H9 (cell line): ENCODE data around the gene LDB1. TPM values are rescaled to one million over a fixed set of nuclear protein-coding genes. Genes with fewer than 3 reads are reported as not detected.

Experiments used
- DNase-seq: peaks from one replicate; pipeline ENCODE4 v3.0.0-alpha.2; 2017
- H2AFZ ChIP-seq: one replicate; pipeline ENCODE4 v1.6.1; 2013; ENCODE audit warnings: mild to moderate bottlenecking, low read length, control low read depth, moderate library complexity
- H2AK5ac ChIP-seq: 2 replicates; pipeline ENCODE4 v1.6.1; 2013; ENCODE audit warnings: low read length, control low read depth, mixed read lengths; ENCODE audit not compliant: insufficient read length
- H2BK120ac ChIP-seq: one replicate; pipeline ENCODE4 v1.6.1; 2013; ENCODE audit warnings: low read depth, mild to moderate bottlenecking, low read length, control low read depth, inconsistent platforms; ENCODE audit not compliant: poor library complexity, severe bottlenecking
- H2BK12ac ChIP-seq: 2 replicates; pipeline ENCODE4 v1.6.1; 2013; ENCODE audit warnings: low read length, control low read depth, mixed read lengths, low read depth; ENCODE audit not compliant: insufficient read length
- H2BK15ac ChIP-seq: 2 replicates; pipeline ENCODE4 v1.6.1; 2013; ENCODE audit warnings: low read depth, low read length, control low read depth
- H2BK20ac ChIP-seq: one replicate; pipeline ENCODE4 v1.6.1; 2013; ENCODE audit warnings: low read depth, mild to moderate bottlenecking, low read length, control low read depth, inconsistent platforms; ENCODE audit not compliant: poor library complexity, severe bottlenecking
- H2BK5ac ChIP-seq: 2 replicates; pipeline ENCODE4 v1.6.1; 2013; ENCODE audit warnings: low read length, control low read depth, mixed read lengths; ENCODE audit not compliant: insufficient read length
- H3K14ac ChIP-seq: 2 replicates; pipeline ENCODE4 v1.6.1; 2013; ENCODE audit warnings: low read length, control low read depth; ENCODE audit not compliant: insufficient read depth
- H3K18ac ChIP-seq: 2 replicates; pipeline ENCODE4 v1.6.1; 2013; ENCODE audit warnings: low read depth, mild to moderate bottlenecking, mixed read lengths, low read length, control low read depth; ENCODE audit not compliant: insufficient read length
- H3K23ac ChIP-seq: 2 replicates; pipeline ENCODE4 v1.6.1; 2013; ENCODE audit warnings: low read length, control low read depth, mixed read lengths, low read depth; ENCODE audit not compliant: insufficient read length
- H3K23me2 ChIP-seq: 2 replicates; pipeline ENCODE4 v1.6.1; 2013; ENCODE audit warnings: low read depth, mild to moderate bottlenecking, mixed read lengths, low read length, control low read depth; ENCODE audit not compliant: insufficient read length, poor library complexity, severe bottlenecking
- H3K27ac ChIP-seq: 2 replicates; pipeline ENCODE4 v1.5.1; 2013; ENCODE audit warnings: low read length, control low read depth, mixed read lengths, low read depth; ENCODE audit not compliant: insufficient read length
- H3K27me3 ChIP-seq: 2 replicates; pipeline ENCODE4 v1.6.1; 2013; ENCODE audit warnings: low read length, control low read depth, inconsistent platforms; ENCODE audit not compliant: insufficient read depth
- H3K4ac ChIP-seq: 2 replicates; pipeline ENCODE4 v1.6.1; 2013; ENCODE audit warnings: low read depth, mild to moderate bottlenecking, control low read depth, inconsistent platforms, low read length, moderate library complexity
- H3K4me1 ChIP-seq: 2 replicates; pipeline ENCODE4 v1.6.1; 2013; ENCODE audit warnings: low read length, control low read depth, inconsistent platforms; ENCODE audit not compliant: insufficient read depth
- H3K4me2 ChIP-seq: 2 replicates; pipeline ENCODE4 v1.6.1; 2013; ENCODE audit warnings: low read length, control low read depth, mixed read lengths; ENCODE audit not compliant: insufficient read length, insufficient read depth
- H3K56ac ChIP-seq: 2 replicates; pipeline ENCODE4 v1.6.1; 2013; ENCODE audit warnings: low read depth, mild to moderate bottlenecking, mixed read lengths, low read length, control low read depth; ENCODE audit not compliant: insufficient read length
- H3K79me1 ChIP-seq: 2 replicates; pipeline ENCODE4 v1.6.1; 2013; ENCODE audit warnings: low read depth, mild to moderate bottlenecking, moderate library complexity, low read length, control low read depth, inconsistent platforms; ENCODE audit not compliant: insufficient read depth, poor library complexity, severe bottlenecking
- H3K79me2 ChIP-seq: 2 replicates; pipeline ENCODE4 v1.6.1; 2013; ENCODE audit warnings: low read length, control low read depth, inconsistent platforms; ENCODE audit not compliant: insufficient read depth
- H3K9ac ChIP-seq: 2 replicates; pipeline ENCODE4 v1.6.1; 2013; ENCODE audit warnings: low read length, control low read depth, mixed read lengths; ENCODE audit not compliant: insufficient read length; ENCODE audit errors: extremely low read depth
- H3K9me3 ChIP-seq: one replicate; pipeline ENCODE4 v1.6.1; 2013; ENCODE audit warnings: low read depth, low read length, inconsistent platforms; ENCODE audit not compliant: control insufficient read depth
- H3T11ph ChIP-seq: one replicate; pipeline ENCODE4 v1.6.1; 2013; ENCODE audit warnings: mild to moderate bottlenecking, low read length, control low read depth, inconsistent platforms
- H4K20me1 ChIP-seq: one replicate; pipeline ENCODE4 v1.6.1; 2013; ENCODE audit not compliant: control insufficient read depth, insufficient read length, insufficient read depth
- H4K5ac ChIP-seq: 2 replicates; pipeline ENCODE4 v1.6.1; 2013; ENCODE audit warnings: low read depth, mild to moderate bottlenecking, mixed read lengths, low read length, control low read depth; ENCODE audit not compliant: insufficient read length
- H4K8ac ChIP-seq: replicated peaks from 2 replicates; pipeline ENCODE4 v1.6.1; 2013; ENCODE audit warnings: low read length, control low read depth, mixed read lengths, low read depth; ENCODE audit not compliant: insufficient read length
- H4K91ac ChIP-seq: 2 replicates; pipeline ENCODE4 v1.6.1; 2013; ENCODE audit warnings: low read depth, mild to moderate bottlenecking, moderate library complexity, mixed read lengths, low read length, control low read depth; ENCODE audit not compliant: insufficient read length
- H3K27ac Mint-ChIP-seq, 3 experiments: 2 replicates in 2 of 3; 3 replicates in 1 of 3; pipeline ENCODE4 v1.8.0; 2020 to 2021; ENCODE audit warnings: mixed read lengths in 3 of 3, mild to moderate bottlenecking in 1 of 3, moderate library complexity in 1 of 3
- H3K27me3 Mint-ChIP-seq: 2 replicates; pipeline ENCODE4 v1.8.0; 2021; ENCODE audit warnings: low read depth, mild to moderate bottlenecking, moderate library complexity, mixed read lengths
- H3K36me3 Mint-ChIP-seq, 3 experiments: 2 replicates in 2 of 3; 3 replicates in 1 of 3; pipeline ENCODE4 v1.8.0; 2020 to 2021; ENCODE audit warnings: low read depth in 3 of 3, mixed read lengths in 3 of 3; ENCODE audit not compliant: insufficient read depth in 1 of 3
- H3K4me1 Mint-ChIP-seq, 2 experiments: 2 replicates each; pipeline ENCODE4 v1.8.0; 2020; ENCODE audit warnings: mixed read lengths in 2 of 2
- H3K4me3 Mint-ChIP-seq, 2 experiments: 2 replicates in 1 of 2; 3 replicates in 1 of 2; pipeline ENCODE4 v1.8.0; 2020 to 2021; ENCODE audit warnings: mild to moderate bottlenecking in 2 of 2, mixed read lengths in 2 of 2, moderate library complexity in 1 of 2
- H3K9me3 Mint-ChIP-seq, 2 experiments: 2 replicates in 1 of 2; 3 replicates in 1 of 2; pipeline ENCODE4 v1.8.0; 2020; ENCODE audit warnings: mild to moderate bottlenecking in 2 of 2, mixed read lengths in 2 of 2, moderate library complexity in 1 of 2
- WGBS: extraction: QIAGEN DNeasy Blood & Tissue Kit; methylation state at CpG from one replicate; pipeline ENCODE4 v1.1.7; 2013; ENCODE audit warnings: missing lambda C conversion rate, low lambda C conversion rate, mixed read lengths; ENCODE audit not compliant: insufficient read length; ENCODE audit errors: extremely low coverage; 5-methylcytosine and 5-hydroxymethylcytosine counted together
- total RNA-seq: library from RNA; stranded (reverse); gene quantifications from 2 replicates; pipeline ENCODE4 v1.2.1, GENCODE V29; 2021
- TF ChIP-seq, protein P1 (sequence below): fragments of 200-600 bp; sonication (generic); conservative IDR thresholded peaks from 3 replicates; pipeline ENCODE4 v1.8.0; 2021; ENCODE audit warnings: antibody characterized with exemption, mild to moderate bottlenecking

LDB1 gene
- total RNA-seq, 1 experiment from 2014 or later, result 80.5 TPM

DNA sequence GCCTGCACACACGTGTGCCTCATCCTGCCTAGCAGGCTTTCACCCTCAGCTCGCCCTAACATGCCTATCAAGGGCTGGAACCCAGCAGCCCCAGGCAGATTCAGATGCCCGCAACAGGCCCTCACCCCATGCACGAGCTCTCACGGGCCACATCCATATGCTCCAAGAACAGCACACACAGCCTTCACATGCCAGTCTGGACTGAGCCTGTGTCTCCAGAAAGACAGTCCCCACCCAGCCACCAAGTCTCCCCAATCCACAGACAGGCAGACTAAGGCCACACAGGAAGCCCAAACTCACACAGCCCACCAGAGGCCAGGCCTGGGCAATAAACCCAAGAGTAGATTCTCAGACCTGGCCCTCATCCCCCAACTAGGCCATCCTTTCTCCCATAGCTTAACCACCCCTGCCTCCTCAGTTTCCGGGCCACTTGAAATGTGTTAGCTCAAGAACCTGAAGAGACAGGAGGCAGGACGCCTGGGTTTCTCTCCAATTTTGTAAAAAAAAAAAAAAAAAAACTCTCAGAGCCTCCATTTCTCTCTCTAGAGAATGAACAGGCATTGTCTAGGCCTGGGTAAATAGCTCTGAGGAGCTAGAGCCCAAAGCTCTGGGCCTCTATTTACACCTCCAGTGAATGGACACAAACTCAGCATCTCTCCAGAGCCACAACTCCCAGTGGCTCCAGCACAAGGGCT is 6.8 kb downstream of the LDB1 start:
- Mint-ChIP-seq H3K36me3 (peaks cover 30 to 38% (median 37%) of the 10 kb centered on the region in 3 experiments), H3K4me1 (peaks cover 52 to 58% of the 10 kb centered on the region in 2 experiments), H3K4me3 (peak overlapping the region; percentile 85 to 91), H3K27ac (peak overlapping the region; percentile 49 to 90 (median 86); a peak in 6 of 7 replicates), H3K9me3 (no peaks in the 10 kb centered on the region), H3K27me3 (no peaks in the 10 kb centered on the region)
- Histone ChIP-seq H3K9me3 (no peaks in the 10 kb centered on the region), H2AFZ (no peak overlapping the region), H4K20me1 (peaks cover 3% of the 10 kb centered on the region), H4K91ac (no peak overlapping the region), H2BK120ac (no peak overlapping the region), H3K14ac (no peak overlapping the region; the same call in 1 of the 2 replicates), H2BK20ac (no peak overlapping the region), H3K4me2 (peak overlapping the region; percentile 82), H2BK15ac (no peak overlapping the region), H3K4me1 (peaks cover 19% of the 10 kb centered on the region), H4K8ac (no peak overlapping the region), H2BK5ac (no peak overlapping the region), H3K56ac (no peak overlapping the region), H3K79me2 (peaks cover 32% of the 10 kb centered on the region; the same call in 1 of the 2 replicates), H3K4ac (no peak overlapping the region), H4K5ac (no peak overlapping the region), H3K23me2 (peaks cover 14% of the 10 kb centered on the region), H3T11ph (no peak overlapping the region), H3K79me1 (peaks cover 8% of the 10 kb centered on the region), H3K23ac (no peak overlapping the region), H3K18ac (no peak overlapping the region), H3K9ac (peak overlapping the region; percentile 77), H3K27ac (no peak overlapping the region), H3K27me3 (no peaks in the 10 kb centered on the region), H2BK12ac (no peak overlapping the region), H2AK5ac (no peak overlapping the region)
- DNase-seq, result no peak
- TF ChIP-seq, protein P1, sequence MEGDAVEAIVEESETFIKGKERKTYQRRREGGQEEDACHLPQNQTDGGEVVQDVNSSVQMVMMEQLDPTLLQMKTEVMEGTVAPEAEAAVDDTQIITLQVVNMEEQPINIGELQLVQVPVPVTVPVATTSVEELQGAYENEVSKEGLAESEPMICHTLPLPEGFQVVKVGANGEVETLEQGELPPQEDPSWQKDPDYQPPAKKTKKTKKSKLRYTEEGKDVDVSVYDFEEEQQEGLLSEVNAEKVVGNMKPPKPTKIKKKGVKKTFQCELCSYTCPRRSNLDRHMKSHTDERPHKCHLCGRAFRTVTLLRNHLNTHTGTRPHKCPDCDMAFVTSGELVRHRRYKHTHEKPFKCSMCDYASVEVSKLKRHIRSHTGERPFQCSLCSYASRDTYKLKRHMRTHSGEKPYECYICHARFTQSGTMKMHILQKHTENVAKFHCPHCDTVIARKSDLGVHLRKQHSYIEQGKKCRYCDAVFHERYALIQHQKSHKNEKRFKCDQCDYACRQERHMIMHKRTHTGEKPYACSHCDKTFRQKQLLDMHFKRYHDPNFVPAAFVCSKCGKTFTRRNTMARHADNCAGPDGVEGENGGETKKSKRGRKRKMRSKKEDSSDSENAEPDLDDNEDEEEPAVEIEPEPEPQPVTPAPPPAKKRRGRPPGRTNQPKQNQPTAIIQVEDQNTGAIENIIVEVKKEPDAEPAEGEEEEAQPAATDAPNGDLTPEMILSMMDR, result no peak
- WGBS, result no CpG with 5 or more reads among the region's 7 CpGs
